Measurements from ENCODE around the gene GRK5.

- no peak for TF ChIP-seq CTCF (IDR thresholded peaks at IDR 0.05; ENCODE audit: low read length)
- no peak for TF ChIP-seq EZH2 (optimal IDR thresholded peaks at IDR 0.05; ENCODE audit: low read depth, low read length)
- TF ChIP-seq EZH2phosphoT487 (IDR thresholded peaks at IDR 0.05; ENCODE audit: low read length) = no peak
These were observed 287.7 kb downstream of the GRK5 start for GRCh38 chr10:119495021-119495505.

All from MM.1S (cell line).